Epidermal melanocyte (primary cell): ENCODE data around the gene METTL3.
A peak's percentile ranks its signal among the peaks of the same experiment; 100 is the strongest.
"Not testable (repeated sequence)": the region's sequence is repeated elsewhere in the genome, so short reads cannot be mapped to it uniquely, and the experiment has no call there.

Experiments used
- DNase-seq: peaks from one replicate; pipeline ENCODE4 v3.0.0; 2011; ENCODE audit warnings: low spot score; ENCODE audit not compliant: insufficient read length

METTL3 gene

DNA sequence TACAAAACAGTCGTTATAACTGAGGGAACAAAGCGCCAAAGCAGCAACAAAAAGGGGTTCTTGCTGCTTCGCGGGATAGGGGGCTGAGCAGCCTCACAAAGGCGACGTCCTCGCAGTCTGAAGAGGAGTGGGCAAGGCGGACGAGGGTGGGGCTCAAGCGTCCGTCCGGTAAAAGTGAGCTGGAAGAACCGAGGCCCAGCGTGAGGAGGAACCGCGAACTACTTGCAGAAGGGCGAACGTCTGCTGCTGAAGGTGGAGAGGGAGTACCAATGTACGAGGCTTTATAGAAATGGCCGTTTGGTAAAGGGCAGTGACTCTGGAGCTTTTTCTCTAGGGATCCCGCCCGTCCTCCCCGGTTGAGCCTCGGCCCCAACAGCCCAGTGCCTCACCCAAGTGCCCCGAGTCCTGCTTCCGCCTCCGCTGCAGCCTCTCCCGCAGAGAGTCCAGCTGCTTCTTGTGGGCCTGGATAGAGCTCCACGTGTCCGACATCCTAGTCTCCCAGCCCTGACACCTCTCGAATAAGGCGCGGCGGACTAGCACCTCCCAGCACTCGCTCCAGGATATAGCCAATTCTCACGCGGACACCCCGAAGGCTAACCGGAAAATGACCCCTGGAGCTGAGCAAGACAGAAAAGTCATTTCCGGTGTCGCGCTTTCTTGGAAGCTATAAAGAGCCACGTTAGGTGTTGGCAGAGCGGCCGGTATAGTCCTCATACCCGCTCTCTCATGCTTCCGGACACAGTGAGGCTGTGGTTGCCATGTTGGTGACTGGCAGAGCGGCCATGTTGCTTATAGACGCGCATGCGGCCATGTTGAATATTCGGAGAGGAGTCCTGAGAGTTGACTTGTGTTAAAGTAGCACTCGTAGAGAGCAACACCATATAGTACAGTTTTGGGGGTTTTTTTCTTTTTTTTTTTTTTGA lies at the start of gene METTL3:
TSS of gene METTL3 (minus strand) at position 606 of the 923 bp plus-strand sequence. CDS start at position 489, 117 bp downstream.
- peak; percentile 91 for DNase-seq

- DNase-seq = no peak
Measured at GRCh38 chr14:21558703-21559170, 47.6 kb upstream of the METTL3 start.

- DNase-seq = peak; percentile 75
Measured at GRCh38 chr14:21557084-21557901, 46.2 kb upstream of the METTL3 start.

DNA sequence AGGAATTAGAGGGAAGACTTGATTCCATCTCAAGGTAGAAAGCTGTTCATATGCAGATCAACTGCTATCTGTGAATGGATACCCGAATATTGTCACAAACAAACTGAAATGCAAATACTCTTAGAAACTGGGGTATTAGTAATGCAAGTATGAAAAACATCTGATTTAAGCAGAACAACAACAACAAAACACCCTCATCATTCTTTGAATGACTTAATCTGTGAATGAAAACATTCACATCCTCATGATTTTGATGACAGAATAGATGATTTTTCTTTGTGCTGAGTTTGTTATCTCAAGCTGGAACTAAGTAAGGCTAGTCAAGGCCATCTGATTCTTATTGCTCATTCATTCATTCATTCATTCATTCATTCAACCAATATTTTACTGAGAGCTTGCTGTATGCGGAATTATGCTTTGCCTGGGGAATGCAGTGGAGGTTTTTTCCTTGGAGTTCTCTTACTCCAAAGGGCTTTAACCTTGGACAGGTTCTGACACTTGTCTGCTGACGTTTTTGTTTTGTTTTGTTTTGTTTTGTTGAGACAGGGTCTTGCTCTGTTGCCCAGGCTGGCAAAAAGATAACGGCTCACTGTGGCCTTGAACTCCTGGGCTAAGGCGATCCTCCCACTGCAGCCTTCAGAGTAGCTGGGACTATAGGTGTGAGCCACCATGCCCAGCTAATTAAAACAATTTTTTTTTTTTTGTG lies 45.4 kb upstream of the METTL3 start:
- no peak for DNase-seq

DNA sequence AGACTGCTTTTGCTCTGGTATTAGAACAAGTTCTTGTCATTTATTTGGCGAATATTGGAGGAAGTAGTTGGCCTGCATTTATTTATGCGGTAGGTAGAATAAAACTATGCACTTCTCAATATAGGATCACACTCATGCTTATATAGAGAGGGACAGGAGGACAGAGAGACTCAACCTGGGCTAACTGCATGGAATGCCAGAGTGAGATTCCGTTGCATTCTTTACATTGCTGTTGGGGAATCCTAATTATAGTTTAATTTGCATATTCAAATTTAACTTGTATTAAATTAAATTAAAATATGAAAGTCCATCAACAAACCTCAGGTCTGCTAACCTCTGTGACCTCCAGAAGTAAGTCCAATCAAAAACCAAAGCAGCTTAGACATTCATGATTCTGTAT lies 42.1 kb upstream of the METTL3 start:
- DNase-seq = no peak

- DNase-seq = not testable (repeated sequence)
Measured at GRCh38 chr14:21544588-21544987, 33.4 kb upstream of the METTL3 start.

DNA sequence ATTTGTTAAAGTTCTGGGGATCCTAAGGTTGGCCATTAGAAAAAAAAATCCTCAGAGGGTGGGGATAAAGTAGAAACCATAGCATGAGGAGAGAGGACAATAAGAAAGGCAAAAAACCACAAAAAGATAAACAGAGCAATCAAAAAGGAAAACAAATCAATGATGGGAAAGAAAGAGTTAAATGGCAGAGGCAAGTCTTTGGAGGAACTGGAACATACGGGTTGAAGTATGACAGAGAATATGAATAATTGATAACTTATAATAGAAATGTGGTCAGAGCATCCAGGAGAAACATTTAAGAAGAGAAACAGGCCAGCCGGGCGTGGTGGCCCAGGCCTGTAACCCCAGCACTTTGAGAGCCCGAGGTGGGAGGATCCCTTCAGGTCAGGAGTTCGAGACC lies 32.8 kb upstream of the METTL3 start:
- no peak for DNase-seq

GRCh38 chr14:21543521-21543960 lies 32.4 kb upstream of the METTL3 start:
- no peak for DNase-seq

DNA sequence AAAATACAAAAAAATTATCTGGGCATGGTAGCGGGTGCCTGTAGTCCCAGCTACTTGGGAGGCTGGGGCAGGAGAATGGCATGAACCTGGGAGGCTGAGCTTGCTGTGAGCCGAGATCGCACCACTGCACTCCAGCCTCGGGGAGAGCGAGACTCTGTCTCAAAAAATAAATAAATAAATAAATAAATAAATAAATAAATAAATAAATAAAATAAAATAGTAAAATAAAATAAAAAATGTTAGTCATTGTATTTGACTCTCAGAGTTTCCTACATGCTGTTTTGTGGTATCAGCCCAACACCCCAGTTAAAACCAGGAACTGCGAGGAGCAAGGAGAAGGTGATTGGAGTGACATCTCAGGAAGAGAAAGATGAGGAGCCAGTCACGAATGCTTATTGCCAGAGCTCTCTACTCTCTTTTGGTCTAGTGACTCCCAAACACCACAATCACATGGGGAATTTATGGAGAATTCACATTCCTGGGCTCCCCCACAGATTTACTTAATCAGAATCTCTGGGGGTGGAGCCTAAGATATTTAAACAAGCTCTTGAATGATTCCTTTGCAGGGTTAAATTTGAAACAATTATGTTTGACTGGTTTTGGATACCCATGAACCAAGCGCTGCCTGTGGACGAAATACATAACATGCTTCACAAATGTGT lies 30.4 kb upstream of the METTL3 start:
- DNase-seq = no peak

DNA sequence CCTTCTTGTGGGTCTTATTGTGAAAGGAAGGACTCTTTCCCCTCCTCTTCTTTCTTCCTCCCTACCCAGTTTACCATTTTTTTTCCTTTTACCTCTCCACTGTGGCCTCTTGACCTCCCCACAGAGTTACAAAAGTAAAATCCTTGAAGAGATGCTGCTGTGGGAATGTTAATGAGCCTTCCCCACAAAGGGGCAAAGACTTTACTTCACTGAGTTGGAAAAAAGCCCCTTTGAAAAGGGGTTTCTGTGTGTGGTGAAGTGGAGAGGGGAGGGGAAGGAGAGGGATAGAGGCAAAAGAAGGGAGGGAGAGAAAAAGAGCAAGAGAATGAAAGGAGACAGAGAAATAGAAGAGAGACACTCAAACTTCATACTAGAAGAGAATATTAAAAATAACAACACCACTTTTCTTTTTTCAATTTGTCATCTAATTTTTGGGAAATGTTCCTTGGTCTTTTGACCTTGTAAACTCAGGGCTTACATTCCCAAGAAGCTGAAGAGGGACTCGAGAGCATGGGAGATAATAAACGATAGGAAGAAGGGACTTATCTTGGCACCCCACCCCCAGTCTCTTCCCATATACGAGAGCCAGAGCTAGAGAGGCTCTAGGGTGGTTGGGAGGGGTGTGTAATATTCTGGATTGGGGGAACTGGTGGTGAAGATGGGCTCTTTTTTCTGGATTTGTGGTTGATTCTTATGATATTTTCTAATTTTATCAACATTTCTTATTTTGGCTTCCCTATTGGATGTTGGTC lies 28.2 kb upstream of the METTL3 start:
- no peak for DNase-seq

GRCh38 chr14:21537090-21537424 lies 25.9 kb upstream of the METTL3 start:
- DNase-seq = no peak

- no peak for DNase-seq
Measured at GRCh38 chr14:21536418-21537089, 25.4 kb upstream of the METTL3 start.

DNA sequence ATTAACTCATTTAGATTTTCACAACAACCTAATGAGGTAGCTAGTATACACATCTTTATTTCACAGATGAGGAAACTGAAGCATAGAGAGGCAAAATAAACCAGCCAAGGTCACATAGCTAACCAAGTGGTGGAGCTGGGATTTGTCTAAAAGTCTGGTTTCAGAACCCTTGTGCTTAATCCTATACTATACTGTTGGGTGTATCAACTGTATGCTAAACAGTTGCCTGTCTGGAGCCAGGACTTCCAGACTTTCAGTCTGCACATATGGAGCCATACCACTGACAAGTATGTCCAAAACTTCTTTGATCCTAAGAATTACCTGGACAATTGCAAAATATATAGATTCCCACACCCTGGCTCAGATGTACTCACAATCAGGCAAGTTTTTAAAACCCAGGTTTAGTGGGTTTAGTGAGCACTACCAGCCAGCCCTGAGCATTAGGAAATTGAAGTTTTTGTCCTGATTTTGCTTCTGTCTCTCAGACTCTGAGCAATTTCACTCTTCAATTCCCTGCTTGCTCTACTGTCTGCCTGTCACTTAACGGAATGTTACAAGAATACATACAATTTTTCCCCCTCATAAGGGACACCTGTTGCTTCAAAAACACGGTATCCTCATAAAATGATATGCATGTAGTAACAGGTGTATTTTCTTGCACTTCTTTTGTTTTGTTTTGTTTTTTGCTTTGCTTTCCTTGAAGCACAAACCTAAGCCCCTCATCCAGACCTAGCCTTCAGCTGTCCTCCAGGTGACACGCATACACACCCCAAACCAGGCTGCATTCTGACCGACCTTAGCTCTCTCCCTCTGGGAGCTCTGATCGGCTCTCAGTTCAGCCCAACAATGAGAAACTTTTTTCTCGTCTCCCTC lies 24.6 kb upstream of the METTL3 start:
- no peak for DNase-seq

DNA sequence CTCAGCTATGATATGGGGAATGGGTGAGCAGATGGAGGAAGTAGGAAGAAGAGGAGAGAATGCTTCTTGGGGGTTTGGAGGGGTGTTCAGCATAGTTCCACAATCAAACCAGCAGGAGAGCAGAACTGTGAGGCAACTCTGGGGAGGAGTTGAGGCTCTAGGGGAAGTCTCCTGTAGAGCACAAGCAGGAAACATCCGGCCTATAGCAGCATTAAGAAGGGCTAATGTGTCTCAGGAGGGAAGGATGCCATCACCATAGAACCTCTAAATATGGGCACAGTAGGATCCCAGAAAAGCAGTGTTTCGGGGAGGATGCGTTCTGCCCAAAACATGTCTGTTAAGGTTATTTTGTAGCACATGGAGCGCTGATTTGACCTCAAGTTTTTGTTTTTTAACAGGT lies 23.4 kb upstream of the METTL3 start:
- no peak for DNase-seq

DNA sequence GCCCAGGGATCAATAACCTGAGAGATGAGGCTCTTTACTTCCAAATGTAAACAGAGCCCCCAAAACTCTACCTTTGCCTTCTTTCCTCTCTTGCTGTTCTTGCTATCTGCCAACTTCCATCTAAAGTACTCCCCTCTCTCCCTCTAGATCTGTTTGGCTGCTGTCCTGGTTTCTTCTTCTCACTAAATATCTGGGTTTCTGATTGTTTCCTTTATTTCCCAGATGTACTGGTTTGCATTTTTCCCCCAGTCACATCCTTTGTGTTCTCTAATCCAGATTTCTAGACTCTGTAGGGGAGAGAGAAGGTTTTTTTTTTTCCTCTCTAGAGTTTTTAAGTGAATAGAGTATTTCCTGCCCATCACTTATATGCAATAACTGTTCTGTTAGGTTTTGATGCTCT lies 22.2 kb upstream of the METTL3 start:
- no peak for DNase-seq

DNA sequence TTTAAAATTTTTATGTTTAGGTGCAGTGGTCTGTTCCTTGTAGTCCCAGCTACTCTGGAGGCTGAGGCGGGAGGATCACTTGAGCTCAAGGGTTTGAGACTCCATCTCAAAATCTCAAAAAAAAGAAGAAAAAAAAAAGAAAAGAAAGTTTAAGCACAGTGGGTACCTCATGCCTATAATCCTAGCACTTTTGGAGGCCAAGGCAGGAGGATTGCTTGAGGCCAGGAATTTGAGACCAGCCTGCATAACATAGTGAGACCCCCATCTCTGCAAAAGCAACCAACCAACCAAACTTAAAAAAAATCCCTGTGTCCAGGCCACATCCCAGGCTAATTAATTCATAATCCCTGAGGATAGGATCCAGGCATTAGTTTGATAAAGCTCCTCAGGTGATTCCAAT lies 18.4 kb upstream of the METTL3 start:
- DNase-seq = no peak

DNA sequence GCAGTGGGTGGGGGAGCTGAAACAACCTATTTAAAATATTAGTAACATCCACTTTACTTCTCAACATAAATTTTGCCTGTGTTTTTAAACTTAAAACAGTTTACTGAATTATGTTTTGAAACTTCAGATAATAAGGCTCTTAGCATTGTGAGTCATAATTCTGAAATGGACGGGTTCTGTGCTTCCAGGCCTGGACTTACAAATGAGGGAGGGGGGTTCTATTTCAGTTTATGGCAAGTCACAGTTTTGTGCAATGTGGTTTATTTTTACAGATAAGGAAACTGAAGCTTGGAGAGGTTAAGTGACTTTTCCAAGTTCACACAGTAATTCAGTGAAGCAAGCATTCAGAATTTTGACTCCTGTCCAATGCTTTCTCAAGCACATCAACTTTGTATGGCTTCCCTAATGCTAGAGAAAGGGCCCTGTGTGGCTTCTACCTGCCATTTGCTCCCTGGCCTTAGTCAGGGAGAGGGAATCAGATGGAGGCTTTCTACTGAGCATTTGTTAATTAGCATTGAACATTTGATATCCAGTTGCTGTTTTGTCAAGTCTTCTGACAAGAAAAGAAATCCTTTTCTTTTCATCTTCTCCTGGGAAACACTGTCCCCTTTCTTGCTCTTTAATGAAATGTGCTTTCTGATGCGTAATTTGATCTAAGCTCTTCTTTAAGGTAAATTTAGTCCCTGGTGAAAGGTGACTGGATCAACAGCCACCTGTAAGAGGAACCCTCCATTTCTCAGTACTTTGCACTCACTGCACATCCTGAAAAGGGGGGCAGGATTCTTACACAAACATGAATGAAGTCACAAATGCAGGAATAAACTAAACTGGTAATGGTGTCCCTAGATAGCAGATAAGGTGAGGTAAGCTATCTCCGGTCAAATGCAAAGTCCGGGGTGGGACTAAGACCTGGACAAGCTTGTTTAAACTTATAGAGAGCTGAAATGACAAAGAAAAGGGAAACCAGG lies 17.5 kb upstream of the METTL3 start:
- no peak for DNase-seq

DNA sequence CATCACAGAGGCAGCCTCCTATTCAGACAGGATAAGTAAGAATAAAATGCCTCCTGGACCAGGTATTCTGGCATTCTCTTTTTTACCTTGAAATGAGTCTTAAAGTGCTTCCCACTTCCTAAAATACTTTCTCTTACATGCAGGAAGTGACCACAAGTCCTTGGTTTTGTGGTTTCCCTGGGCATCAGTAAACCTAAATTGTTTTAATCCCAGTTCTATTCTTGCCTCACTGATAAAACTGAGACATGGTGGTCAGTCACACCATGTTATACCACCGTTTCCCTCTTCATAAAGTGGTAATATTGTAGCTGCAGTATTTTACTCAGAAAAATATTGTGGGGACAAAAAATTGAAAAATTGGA lies 16.2 kb upstream of the METTL3 start:
- DNase-seq = no peak
